ENCODE results near the gene RABEP2. TPM values are rescaled to one million over a fixed set of nuclear protein-coding genes. Genes with fewer than 3 reads are reported as not detected.

RABEP2 gene
- total and polyA plus RNA-seq, 9 of the 15 experiments (the other 6 are each of a cell fraction or from before 2014, with no cell fraction given): 0.15 to 13.4 (median 3.5) TPM

- no peak for TF ChIP-seq ZBTB43 (CRISPR knock-in tag; IDR thresholded peaks at IDR 0.05)
- TF ChIP-seq NFXL1 (CRISPR knock-in tag; IDR thresholded peaks at IDR 0.05): no peak
- no peak for TF ChIP-seq MED1 (CRISPR knock-in tag; IDR thresholded peaks at IDR 0.05; ENCODE audit: borderline replicate concordance)
- TF ChIP-seq ZNF76 (CRISPR knock-in tag; IDR thresholded peaks at IDR 0.05; ENCODE audit: borderline replicate concordance): no peak
- TF ChIP-seq RHOXF2B (CRISPR knock-in tag; conservative IDR thresholded peaks at IDR 0.05): no peak
- TF ChIP-seq KAT8 (IDR thresholded peaks at IDR 0.05; ENCODE audit: low read depth): peak; percentile 64; the same call in 1 of the 2 replicates
- TF ChIP-seq SP2 (IDR thresholded peaks at IDR 0.05; ENCODE audit: extremely low read depth, low read depth, low read length, poor library complexity, severe bottlenecking): no peak
- TF ChIP-seq ZBTB17 (CRISPR knock-in tag; IDR thresholded peaks at IDR 0.05): no peak
- TF ChIP-seq CHAMP1 (IDR thresholded peaks at IDR 0.05): no peak
- peak; percentile 68; the same call in 1 of the 2 replicates for TF ChIP-seq GABPB1 (CRISPR knock-in tag; IDR thresholded peaks at IDR 0.05)
- peak; percentile 17; the same call in 1 of the 2 replicates for TF ChIP-seq NCOA1 (IDR thresholded peaks at IDR 0.05; ENCODE audit: low read depth)
- no peak for TF ChIP-seq ZNF511 (CRISPR knock-in tag; IDR thresholded peaks at IDR 0.05)
- peak; percentile 83 for TF ChIP-seq CREM (IDR thresholded peaks at IDR 0.05; ENCODE audit: low read depth)
- TF ChIP-seq KLF1 (tag; IDR thresholded peaks at IDR 0.05): no peak
- TF ChIP-seq IRF9 (tag; IDR thresholded peaks at IDR 0.05): no peak
- no peak for TF ChIP-seq ZNF695 (CRISPR knock-in tag; IDR thresholded peaks at IDR 0.05)
- TF ChIP-seq CSDE1 (IDR thresholded peaks at IDR 0.05): no peak
- TF ChIP-seq CUX1 (CRISPR knock-in tag; IDR thresholded peaks at IDR 0.05): no peak
Observed at GRCh38 chr16:28974437-28975157, 49.6 kb upstream of the RABEP2 start, which contains the start of gene SPNS1 (continued).
